ENCODE data around the gene C10orf105. TPM values are rescaled to one million over a fixed set of nuclear protein-coding genes. Genes with fewer than 3 reads are reported as not detected.

Gene C10orf105
- total RNA-seq, 1 experiment from 2014 or later: not detected

DNA sequence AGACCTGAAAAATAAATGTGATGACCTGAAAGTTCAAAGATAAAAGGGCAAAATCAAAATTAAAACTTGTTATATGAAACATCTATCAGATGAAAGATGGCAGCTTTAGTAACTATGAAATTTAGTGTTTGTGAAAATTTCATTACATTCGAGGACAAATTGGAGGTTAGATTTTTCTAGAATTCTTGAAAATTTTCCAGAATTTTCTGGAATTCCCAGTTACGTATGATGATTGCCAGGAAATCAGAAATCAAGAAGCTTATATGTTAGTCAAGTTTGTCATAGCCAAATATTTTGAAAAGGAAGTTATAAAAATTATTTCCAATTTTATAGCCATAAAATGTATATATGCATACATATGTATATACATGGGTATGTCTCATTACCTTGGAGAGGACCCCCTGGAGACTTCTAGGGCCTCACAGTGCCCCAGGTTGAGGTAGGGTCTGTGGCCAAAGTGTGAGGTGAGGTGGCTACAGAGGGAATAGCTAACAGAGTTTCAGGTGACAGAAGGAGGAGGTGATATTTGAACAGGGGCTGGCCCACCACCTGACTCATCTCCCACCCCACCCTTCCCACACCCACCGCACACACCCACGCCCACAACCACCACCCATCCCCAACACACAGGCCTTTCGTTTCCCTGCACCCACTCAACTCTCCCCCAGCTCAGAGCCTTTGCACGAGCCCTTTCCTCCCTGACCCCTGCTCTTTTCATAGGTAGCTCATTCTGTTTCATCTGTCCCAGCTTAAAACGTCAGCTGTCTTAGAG, 21.5 kb downstream of the C10orf105 start:
- no peak for DNase-seq (ENCODE audit: low read depth)

DNA sequence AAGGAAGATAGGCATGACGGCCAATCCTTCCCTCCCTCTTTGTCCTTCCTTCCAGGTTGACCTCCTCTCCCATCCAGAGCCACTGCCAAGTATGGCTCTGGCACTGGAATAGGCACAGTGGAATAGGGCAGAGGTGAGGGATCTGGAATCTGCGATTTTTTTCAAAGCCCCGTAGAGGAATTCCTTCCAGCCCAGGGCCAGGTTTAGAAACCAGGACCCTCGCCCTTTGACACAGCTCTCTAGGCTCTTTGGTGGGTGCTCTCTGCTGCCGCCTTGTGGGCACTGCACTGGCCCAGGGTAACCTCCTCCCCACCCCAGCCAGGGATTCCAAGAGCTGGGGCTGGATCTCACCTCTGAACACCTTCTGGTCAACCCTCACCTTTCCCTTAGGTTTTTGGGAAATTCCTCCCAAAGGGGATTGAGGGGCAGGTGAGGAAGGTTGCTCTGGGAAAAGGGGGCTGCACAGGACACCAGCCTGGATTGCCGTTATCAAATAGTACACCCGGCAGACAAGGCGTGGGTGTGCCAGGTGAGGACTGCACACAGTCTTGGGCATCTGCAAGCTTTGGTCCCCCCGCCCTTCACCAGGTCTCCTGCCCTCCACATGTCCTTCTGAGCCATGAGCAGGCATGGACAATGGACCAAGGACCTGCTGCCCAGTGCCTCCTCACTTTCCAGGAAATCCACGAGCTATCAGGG, 22.8 kb downstream of the C10orf105 start:
- peak; percentile 29 for DNase-seq (ENCODE audit: low read depth)

DNA sequence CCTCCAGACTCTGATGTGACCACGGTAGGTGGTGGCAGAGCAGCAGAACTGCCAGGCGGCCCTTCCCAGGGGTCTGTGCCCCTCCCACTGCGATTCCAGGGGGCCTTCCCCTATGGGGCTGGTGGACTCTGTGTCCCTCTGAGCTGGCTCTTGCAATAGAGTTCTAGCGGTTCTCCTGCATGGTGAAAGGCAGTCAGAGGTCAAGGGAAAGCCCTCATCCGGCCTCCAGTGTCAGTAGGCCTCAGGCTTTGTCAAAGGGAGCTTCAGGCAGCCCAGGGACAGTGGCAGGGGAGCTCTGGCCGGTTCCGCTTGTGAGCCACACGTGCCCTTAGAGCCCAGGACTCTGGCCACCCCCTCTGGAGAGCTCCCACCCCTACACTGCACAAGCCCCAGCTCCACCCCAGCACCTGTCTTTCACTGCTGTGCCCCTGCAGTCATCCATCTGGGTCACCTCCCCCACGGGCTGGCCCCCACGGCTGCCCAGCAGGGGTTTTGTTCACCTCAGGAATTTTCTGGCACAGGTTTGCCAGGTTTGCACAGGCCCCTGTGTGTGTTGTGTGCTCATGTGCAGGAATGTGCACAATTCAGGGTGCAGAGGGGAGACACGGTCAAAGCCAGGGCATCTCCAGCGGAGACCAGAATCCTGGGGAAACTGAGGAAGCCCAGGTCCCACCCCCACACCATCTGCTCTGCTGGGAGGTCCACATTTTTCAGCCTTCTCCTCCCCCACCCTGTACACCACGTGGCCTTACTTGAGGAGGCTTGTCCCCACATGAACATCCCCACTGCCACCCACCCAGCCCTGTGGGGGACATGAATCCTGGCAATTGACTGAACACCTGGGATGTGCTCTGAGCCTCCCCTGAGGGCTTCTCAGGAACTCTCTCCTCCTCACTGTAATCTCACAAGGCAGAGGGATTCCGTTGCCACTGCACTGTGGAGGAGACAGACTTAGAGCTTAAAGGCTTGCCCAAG, 23.8 kb downstream of the C10orf105 start:
- DNase-seq (ENCODE audit: low read depth): no peak

DNA sequence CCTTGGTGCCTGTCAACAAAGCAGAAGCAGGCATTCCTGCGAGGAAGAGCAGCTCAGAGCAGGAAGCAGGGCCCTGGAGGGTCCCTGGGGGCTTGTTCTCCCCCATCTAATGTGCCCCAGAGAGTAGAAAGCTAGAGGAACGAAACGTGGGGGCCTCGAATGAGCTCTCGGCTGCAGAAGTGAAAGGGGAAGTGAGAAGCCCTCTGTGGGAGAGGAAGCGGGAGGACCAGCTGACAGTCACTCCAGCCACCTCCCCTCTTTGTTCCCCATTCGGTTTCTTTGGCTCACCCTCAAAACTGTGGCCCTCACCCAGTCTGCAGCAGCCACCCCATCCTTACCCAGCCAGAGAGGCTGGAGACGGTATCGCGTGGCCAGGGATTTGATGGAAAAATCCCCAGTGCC, 25.0 kb downstream of the C10orf105 start:
- DNase-seq (ENCODE audit: low read depth): no peak

DNA sequence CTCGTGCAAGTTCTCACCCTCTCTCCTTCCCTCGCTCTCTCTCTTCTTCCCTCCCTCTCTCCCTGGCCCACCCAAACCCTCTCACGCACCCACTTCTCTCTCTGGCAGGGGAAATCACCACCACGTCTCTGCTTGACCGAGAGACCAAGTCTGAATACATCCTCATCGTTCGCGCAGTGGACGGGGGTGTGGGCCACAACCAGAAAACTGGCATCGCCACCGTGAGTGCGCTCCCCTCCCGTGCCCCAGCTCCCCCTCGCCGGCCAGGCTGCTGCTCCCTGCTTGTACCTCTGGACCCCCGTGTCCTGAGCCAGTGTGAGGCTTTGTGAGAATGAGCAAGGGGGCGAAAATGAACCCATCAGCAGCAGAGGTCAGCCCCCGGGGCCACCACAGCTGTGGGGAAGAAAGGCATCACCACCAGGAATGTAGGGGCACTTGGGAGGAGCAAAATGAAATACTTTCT, 25.5 kb downstream of the C10orf105 start:
- no peak for DNase-seq (ENCODE audit: low read depth)

DNA sequence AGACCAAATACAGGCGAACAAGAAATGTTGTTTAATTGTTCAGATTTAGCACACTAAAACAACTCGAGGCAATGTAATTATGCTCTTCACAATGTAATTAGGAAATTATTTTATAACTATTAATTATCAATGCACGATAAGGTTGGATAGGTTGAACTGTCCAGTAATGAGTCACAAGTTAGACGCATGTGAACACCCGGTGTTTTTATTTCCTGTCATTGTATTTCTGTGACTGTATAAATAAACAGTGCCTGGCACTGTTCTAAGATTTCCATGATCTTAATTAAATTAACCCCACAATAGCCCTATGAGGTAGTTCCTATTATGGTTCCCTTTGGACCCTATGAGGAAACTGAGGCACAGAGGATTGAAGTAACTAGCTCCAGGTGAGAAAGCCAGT, 26.2 kb downstream of the C10orf105 start:
- DNase-seq (ENCODE audit: low read depth): peak; percentile 43

DNA sequence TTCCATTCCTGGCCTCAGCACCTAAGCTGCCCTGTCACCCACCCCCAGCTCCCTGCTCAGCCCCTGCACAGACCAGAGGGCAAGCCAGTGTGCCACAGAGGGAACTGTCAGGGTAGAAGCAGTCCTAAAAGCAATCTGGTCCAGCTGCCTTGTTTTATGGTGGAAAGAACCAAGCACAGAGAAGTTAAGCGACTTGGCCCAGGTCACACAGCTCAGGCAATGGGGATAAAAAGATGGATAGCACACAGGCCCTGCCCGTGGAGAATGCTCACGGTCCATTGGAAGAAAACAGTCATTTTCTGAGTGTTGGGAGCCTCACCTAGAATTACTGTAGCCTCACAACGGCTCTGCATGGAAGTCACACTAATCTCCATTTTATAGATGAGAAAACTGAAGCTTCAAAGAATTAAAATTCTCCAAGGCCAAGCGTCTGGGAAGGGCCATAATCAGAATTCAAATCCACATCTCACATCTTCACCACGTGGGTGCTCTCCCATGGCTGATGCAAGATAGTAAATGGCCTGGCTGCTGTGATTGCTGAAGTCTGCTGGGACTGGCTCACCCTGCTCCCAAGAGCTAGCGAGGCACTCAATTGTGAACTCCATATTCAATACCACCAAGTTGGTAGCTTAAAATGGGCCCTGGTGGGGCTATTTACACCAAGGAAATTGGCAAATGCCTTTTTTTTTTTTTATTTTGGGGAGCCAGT, 26.8 kb downstream of the C10orf105 start:
- DNase-seq (ENCODE audit: low read depth): no peak

DNA sequence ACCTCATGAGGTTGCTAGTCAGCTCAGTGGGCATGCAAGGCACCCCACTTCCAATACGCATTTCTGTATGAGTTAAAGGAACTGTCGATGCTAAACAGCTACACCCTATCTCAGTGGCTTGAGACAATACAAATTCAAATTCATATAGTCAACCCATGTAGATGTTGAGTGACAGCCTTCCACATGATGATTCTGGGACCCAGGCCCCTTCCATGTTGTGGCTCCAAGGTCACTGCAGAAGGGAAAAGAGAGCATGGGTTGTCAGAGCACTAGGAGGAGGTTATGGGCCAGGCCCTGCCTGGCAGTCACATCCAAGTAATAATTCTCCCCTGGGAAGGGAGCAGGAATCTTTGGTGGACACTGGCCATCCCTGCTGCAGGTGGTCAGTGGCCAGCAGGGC, 28.2 kb downstream of the C10orf105 start:
- DNase-seq (ENCODE audit: low read depth): no peak

DNA sequence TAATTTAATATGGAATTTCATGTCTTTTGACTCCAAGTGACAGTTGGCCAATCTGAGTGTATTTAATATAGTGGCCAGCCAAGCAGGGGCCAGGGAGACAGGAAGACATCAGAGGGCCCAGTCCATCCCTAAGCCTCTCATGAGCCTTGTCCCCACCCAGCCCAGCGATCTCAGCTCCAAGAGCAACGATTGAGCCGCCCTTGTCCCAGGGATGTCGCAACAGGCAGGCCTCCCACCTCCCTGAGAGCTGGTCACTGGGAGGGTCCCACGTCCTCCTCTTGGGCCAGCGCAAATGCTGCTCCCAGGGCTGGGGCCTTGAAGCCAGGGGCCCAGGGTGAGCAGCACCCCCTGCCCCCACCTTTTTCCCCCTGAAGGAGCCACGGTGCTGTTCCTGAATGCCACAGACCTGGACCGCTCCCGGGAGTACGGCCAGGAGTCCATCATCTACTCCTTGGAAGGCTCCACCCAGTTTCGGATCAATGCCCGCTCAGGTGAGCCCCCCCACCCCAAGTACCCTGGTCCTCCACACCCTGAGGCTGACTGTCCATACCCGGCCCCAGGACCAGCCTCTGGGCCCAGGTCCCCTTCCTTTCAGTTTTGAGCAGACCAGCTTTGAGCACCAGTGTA, 29.4 kb downstream of the C10orf105 start:
- no peak for DNase-seq (ENCODE audit: low read depth)

DNA sequence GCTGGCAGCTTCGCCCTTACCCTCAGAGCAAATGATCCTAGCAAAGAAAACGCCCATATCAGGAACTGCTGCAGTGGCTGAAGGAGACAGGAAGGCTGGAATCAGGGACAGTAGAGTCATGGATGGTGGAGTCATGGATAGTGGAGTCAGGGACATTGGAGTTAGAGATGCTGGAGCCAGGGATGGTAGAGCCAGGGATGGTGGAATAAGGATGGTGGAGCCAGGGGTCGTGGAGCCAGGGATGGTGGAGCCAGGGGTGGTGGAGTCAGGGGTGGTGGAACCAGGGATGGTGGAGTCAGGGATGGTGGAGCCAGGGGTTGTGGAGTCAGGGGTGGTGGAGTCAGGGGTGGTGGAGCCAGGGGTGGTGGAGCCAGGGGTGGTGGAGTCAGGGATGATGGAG, 31.3 kb downstream of the C10orf105 start:
- no peak for DNase-seq (ENCODE audit: low read depth)

DNA sequence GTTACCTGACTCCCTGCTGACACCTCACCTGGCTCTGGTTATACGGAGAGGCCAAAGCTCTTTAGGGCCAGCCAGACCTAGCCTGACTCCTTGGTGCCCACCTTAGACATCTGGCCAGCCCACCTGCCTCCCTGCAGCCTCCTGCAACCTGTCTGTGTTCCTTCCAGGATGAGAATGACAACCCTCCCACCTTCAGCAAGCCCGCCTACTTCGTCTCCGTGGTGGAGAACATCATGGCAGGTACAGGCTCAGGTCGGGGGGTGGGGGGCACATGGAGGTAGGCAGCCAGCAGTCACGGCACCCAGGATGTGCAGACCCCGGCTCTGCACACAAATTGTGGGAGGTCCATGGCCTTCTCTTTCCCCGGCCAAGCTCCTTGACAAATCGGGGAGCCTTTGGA, 32.1 kb downstream of the C10orf105 start:
- DNase-seq (ENCODE audit: low read depth): no peak

DNA sequence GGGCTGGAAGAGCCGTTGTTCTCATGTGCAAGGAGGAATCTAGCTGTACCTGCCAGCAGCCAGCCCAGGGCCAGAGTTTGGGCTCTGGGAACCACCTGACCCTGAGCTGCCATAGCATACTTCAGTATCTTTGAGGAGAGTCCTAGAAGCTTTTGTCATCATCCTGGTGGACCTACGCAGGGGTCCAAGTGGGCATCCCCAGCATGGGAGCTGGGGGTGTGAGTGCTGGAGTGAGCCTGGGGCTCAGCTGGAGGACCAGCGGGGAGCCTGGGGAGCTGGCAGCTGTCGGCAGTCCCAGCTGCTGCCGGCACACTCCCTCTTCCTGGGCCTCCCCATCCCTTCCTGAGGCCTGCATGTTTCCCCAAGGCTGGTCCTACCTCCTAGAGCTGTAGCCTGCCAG, 32.5 kb downstream of the C10orf105 start:
- DNase-seq (ENCODE audit: low read depth): no peak

DNA sequence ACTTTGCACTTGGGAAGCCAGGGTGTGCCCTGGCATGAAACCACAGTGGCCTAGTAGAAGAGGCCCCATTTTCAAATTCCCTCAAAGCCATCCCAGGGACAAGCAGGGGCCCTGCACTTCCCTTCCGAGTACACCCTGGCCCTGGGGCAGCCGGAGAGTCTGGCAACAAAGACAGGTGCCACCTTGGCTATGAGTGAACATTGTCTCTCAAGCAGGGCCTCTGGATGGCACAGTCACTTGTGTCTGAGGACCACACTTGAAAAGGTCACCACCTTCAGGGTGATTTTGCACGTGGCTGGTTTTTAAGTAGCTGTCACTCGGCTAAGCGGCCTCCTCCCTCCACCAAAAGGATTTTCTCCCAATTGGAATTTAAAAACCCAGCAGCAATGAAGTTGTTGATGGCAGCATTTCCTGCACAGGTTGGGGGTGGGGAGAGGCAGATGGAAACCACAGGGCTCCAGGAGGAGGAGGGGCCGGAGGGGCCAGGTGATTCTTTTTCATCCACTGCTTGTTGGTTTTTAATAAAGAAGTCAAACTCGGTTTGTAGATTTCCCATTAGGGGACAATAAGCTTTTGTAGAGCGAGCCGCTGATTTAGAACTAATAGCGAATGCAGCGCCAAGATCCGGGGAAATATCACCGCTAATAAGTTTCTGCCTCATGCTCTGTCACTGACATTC, 33.9 kb downstream of the C10orf105 start:
- DNase-seq (ENCODE audit: low read depth): no peak

DNA sequence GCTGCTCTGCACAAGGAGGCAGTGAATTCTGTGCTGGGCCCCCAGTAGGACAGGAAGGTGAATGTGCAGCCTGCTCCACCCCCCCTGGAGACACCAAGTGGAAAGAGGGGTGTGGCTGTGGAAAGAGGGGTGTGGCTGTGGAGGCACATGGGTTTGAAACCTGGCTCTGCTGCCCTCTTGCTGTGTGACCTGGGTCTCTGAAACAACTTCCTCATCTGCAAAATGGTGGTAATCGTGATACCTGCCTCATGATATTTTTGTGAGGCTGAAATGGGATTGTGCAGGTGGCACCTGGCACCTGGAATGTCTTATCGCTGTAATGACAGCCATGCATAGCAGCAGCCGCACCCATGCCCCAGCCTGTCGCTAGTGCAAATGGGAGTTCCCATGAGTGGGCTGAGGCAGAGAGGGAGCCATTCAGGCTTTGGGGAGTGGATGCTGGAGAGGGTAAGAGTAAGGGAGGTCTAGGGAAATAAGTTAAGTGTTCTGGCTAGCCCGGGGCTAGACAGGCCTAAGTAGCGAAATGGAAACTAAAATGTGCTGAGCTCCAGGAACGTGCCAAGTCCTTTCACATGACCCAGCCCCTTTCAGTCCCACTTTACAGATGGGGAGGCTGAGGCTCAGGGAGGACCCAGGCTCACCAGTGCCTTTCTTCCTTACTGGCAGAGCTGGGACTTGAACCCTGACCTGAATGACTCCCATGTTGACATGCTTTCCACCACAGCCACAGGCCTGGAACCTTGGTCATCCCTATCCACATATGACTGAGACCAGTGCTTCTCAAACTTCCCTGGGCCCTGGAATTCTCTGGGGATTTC, 35.0 kb downstream of the C10orf105 start:
- no peak for DNase-seq (ENCODE audit: low read depth)

DNA sequence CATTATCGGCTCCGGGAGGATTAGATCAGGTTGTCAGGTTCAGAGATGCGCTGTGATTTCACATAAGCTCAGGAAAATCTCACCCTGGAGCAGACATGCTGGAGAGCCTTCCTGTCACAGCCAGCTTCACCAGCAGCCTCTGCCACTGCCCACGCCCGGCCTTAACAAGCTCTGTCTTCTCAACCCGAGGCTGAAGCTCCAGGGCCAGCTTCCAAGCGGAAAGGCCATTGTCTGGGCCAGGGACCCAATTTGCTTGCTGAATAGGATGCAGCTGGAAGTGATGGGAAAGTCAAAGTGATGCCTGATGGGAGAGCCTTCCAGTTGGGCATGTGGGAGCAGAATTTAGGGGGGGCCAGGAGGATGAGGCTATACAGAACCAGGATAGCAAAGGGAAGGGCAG, 36.3 kb downstream of the C10orf105 start:
- no peak for DNase-seq (ENCODE audit: low read depth)

DNA sequence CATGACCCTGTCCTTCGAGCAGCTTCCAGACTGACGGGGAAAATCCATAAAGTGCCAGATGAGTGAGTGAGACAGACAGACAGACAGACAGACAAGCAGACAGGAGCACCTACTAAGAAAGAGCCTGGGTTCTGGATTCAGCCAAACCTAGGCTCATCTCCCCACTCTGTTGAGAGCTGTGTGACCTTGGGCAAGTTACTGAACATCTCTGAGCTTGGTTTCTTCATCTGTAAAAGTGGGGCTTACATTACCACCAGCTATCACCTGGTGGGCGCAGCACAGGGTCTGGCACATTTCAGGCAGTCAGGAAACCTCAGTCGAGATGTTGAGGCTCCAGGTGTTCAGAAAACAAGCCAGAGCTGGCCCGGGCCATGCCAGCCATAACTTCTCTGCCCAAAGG, 37.6 kb downstream of the C10orf105 start:
- no peak for DNase-seq (ENCODE audit: low read depth)

DNA sequence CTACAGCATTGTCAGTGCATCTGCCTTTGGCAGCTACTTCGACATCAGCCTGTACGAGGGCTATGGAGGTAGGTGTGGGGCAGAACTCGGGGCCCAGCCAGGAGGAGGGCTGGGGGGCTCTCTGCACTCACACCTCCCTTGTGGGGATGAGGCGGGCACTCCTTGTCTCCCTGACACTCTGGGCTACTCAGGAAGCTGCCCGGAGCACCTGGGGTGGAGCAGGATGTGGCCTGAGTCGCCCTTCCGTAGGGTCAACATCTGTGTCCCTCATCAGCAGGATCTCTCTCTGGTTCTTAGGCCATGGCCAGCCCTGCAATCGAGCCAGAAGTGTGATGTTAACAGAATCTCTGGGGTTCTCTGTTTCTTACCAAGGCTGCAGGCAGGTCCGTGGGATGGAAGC, 40.2 kb downstream of the C10orf105 start:
- no peak for DNase-seq (ENCODE audit: low read depth)

DNA sequence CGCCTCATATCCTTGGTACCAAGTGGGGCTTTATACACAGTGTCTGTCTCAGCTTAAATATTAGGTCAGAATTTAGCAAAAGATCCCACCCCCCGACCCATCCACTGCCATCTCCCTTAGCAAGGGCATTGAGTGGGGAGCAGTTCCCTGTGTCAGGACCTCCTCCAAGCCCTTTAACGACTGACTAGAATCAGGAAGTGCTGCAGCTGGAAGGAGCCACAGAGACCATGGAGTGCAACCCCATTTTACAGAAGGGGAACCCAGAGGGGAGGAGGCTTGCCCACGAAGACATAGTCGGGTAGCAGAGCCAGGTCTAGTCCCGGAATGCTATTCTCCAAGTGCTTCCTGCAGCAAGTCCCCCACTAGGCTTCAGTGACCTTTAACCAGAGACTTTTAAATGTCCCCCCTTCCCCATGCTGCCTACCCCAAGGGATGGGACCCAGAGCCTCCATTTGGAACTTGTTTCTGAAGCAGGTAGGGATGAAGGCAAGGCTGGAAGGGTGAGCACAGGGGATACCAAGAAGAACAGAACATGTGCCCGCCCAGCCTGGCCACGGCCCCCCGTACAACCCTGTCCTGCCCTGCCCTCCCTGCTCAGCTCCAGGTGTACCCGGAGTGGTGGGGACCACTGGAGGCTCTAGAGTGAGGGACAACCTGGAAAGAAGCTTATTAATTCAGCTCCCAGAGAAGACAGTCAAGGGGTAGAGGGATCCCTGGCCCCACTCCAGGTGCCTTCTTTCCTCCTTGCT, 41.3 kb downstream of the C10orf105 start:
- no peak for DNase-seq (ENCODE audit: low read depth)

DNA sequence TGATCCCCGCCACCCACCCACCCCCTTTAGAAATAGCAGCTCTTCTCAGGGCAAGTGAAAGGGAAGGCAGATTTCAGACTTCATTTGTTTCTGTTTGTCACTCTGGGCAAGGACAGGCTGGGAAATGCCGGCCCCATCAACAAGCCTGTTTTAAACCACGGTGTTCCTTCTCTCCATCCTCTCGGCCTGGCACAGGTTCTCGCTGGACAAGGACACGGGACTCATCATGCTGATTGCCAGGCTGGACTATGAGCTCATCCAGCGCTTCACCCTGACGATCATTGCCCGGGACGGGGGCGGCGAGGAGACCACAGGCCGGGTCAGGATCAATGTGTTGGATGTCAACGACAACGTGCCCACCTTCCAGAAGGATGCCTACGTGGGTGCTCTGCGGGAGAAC, 42.3 kb downstream of the C10orf105 start:
- DNase-seq (ENCODE audit: low read depth): no peak
